GM12874 (cell line): ENCODE results near the gene ZBTB2.

Experiments used
- CTCF ChIP-seq: IDR thresholded peaks from 2 replicates; pipeline ENCODE4 v1.5.1; 2011; ENCODE audit warnings: low read depth, mild to moderate bottlenecking, control low read depth, low read length, moderate library complexity; ENCODE audit not compliant: insufficient read depth

ZBTB2 gene

GRCh38 chr6:151389618-151390275 lies 1.6 kb downstream of the ZBTB2 start:
- no peak for TF ChIP-seq CTCF

GRCh38 chr6:151388997-151389617 lies 2.3 kb downstream of the ZBTB2 start:
- no peak for TF ChIP-seq CTCF

GRCh38 chr6:151388236-151388635 lies 3.1 kb downstream of the ZBTB2 start:
- TF ChIP-seq CTCF = no peak

DNA sequence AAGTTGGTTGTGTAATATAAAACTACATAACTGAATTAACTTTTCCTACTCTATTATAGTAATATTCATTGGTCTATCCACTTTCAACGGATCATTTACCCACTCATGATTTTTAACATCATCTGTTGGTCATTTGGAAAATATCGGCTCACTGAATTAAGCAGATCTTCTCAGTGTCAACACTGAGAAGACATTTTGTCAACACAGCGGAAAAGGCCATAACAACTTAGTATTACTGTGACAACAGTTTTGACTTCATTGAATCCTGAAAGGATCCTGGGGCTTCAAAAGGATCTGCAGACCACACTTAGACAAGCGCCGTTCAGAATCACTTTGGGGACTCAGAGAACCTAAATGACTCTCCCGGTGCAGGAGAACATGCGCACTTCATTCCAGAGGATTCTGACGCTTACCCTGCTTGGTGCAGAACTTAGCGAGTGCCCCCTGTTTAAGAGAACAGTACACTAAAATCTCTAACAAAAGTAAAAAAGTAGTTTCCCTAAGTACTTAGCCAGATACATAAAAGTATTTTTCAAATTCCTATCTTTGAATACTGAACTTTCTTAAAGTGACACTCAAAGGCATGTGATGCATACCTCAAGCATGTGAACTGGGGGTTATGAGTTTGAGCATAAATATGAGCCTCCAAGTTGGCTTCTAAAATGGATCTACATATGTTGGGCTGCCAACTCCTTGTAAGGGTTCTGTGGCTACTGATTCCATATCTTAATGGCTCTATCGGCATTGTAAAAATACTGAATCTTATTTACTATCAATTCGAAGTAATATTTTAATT lies 4.0 kb downstream of the ZBTB2 start:
- no peak for TF ChIP-seq CTCF

DNA sequence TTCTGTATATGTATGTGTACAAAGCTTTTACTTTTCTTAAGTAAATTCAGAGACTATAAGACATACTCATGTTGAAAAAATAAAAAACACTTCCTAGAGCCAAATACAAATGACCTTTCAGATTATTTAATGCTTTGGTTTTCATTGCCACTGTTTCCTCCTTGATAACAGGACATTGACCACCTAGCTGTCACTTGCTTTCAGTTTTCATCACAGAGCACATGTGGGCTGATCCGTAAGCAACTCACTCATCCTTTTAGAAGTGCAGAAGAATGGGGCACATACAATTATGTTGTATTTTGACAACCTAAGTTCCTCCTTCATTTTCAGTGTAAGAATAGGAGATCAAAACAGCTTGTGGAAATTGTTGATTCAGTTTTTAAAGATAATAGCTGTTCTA lies 6.2 kb downstream of the ZBTB2 start:
- no peak for TF ChIP-seq CTCF

DNA sequence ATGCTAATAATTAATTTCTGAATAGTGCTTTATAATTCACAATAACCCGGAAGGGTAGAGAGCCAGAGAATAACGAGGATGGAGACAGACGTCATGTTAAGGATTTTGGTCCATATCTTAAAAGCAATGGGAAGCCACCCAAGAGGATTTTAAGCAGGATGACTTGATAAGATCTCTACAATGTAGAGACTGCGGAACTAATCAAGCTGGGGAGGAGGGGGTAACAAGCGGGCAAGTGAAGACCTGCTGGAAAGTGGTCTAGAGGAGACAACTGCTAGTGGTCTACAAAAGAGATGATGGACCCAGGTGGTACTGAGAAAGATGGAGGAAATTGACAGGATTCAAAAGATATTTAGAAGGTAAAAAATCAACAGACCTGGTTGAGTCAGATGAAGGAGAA lies 7.2 kb downstream of the ZBTB2 start:
- TF ChIP-seq CTCF = no peak

DNA sequence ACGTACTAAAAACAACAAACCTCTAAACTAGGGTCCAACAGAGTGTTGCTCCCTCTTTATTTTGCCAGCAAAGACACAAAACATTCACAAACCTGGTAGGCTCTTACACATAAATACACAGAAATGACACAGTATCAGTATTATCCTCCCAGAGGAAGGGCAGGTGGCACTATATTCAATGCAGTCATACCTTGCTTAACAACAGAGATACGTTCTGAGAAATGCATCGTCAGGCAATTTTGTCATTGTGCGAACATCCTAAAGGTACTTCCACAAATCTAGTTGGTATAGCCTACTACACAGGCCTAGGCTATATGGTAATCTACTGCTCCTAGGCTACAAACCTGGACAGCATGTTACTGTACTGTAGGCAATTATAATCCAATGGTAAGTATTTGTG lies 9.6 kb downstream of the ZBTB2 start:
- TF ChIP-seq CTCF = no peak
